ENCODE data around the gene IL18RAP.

The IL18RAP gene

GRCh38 chr2:102463160-102463559 is 40.2 kb downstream of the IL18RAP start:
- DNase-seq, result no peak

GRCh38 chr2:102470168-102470567 is 47.2 kb downstream of the IL18RAP start:
- DNase-seq, result no peak

DNA sequence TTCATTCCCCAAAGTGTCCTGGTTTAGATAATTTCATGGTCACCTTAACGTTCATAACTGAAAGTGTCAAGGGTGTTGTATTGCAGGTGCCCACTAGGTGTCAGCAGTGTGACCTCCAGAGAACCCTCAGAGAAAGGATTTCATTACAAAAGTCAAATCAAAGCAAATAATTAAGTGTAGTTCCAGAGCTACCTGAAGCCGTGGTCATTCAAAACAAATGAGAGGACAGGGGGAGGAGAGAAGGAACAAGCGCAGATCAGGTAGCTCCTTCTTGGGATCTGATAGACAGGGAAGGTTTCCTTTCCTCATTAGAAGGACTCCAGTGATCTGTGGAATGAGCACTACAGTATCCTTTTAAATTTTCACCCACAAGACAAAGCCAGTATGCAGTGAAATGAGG is 50.1 kb downstream of the IL18RAP start, which contains the start of gene SLC9A4:
Gene SLC9A4, plus strand, starts transcription at position 207 of the 400 bp plus-strand sequence. CDS start 534 bp downstream, outside the sequence.
- DNase-seq, result peak; percentile 71

DNA sequence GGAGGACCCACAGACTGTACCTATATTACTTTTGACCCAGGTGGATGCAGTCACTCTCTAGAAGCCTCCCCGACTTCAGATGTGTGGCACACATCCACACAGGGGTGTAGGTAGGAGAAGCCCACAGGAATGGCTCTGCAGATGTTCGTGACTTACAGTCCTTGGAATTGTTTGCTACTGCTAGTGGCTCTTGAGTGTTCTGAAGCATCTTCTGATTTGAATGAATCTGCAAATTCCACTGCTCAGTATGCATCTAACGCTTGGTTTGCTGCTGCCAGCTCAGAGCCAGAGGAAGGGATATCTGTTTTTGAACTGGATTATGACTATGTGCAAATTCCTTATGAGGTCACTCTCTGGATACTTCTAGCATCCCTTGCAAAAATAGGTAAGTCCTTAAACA is 50.7 kb downstream of the IL18RAP start:
- DNase-seq, result no peak

DNA sequence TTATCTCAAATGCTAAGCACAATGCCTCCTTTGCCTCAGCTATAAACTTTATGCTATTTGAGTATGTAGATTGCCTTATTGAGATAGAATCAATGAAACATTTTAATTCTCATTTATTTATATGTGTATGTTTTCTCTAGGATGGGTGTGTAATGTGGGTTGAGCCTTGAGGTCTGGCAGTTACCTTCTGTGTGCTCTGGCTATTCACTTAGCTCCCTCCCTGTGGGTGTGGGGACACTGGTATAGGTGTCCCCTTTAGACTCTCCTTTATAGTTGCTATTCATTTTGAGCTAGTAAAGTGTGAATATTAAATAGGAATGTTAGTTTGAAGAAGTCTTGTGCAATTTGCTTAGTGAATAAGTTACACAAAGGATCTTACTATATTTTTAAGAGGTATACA is 51.8 kb downstream of the IL18RAP start:
- DNase-seq, result no peak

DNA sequence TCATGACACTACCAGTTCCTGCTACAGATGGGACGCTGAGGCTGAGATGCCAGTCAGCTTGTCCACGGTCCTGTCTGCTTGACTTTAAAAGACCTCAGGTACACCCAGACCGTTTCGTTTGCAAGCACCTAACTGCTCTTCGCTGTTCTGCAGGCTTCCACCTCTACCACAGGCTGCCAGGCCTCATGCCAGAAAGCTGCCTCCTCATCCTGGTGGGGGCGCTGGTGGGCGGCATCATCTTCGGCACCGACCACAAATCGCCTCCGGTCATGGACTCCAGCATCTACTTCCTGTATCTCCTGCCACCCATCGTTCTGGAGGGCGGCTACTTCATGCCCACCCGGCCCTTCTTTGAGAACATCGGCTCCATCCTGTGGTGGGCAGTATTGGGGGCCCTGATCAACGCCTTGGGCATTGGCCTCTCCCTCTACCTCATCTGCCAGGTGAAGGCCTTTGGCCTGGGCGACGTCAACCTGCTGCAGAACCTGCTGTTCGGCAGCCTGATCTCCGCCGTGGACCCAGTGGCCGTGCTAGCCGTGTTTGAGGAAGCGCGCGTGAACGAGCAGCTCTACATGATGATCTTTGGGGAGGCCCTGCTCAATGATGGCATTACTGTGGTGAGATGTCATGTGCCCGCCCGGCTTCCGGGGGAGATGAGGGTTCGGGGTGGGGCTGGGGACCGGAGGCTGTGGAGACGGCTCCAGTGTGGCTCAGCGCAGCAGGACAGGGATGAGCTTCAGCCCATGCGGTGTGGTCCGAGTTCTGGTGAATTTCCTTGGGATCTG is 55.9 kb downstream of the IL18RAP start:
- no peak for DNase-seq

- DNase-seq, result no peak
These were observed 57.6 kb downstream of the IL18RAP start for GRCh38 chr2:102480285-102481195.

- no peak for DNase-seq
These were observed 59.0 kb downstream of the IL18RAP start for GRCh38 chr2:102481931-102482330.

DNA sequence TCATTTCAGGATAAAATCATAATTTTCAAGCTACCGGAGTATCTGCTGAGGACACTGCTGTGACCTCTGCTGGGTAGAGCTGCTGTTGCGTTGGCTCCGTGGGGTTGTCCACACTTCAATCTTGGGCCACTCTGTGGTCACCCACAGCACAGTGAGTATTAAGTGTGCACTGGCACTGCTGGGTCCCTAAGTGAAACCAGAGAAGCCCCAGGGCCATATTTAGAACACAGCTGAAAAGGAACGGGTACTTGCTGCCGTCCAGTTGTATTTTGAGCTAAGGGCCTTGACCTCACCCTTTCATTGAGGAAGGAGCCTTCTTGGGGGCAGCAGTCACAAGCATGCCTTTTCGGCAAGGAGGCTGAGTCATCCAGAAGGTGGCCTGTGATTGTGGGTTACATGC is 60.1 kb downstream of the IL18RAP start:
- DNase-seq, result no peak

DNA sequence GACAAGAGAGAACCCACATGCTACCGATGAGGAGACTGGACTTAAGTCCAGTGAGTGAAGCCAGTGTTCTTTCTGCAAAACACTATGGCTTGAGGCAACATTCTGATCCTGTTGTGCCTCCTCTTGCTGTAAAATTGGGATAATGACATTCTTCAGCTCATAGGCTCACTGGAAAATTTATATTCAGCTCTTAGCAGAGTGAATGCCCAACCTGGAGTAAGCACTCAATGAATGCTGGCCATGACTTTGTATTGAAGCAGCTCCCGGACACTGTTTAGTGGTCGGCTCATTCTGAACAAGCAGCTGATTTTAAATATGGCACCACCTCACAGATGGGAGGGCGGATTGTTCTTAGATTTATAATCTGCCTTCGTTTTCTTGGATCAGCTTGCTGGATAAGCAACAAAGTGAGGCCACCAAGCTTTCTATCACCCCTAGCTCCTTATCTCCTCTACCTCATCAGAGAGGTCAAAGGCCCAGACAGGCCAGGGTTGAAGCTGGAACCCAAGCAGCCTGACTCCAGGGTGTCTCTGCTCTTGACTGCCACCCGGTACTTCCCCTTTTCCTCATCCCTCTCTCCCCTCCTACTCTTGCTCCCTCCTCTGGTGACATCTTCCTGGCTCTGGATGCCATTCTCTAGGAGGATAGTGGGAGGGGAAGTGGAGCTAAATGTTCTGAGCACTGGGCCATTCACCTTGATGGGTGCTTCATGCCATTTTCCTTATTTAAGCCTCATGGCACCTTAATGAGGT is 61.5 kb downstream of the IL18RAP start:
- no peak for DNase-seq

DNA sequence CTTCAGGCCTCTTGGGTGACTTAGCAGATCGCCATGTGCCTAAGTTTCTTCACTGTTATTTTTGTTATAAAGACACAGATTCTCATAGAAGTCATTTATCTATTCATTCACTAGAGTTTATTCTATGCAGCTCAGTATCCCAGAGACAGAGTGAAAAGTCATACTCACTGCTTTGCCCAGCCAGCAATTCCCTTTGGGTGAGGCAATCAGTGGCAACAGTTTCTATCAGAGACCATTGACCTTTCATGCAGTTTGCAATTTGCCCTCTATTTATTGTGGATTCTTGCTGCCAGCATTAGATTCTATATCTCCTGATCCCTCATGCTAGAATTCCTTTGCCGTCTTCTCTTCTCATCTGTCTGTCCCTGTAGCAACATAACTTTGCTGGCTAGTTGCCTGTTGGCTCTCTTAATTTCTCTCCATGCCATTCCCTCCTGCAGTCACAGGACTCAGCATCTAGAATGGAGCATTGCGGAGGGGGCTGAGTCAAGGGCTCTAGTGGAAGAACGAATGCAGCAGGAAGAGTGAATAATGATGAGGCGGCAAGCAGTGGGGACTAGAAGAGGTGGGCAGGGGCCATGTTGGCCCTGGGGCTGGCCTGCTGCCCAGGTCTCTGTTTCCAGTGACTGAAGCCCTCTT is 62.3 kb downstream of the IL18RAP start:
- DNase-seq, result no peak

DNA sequence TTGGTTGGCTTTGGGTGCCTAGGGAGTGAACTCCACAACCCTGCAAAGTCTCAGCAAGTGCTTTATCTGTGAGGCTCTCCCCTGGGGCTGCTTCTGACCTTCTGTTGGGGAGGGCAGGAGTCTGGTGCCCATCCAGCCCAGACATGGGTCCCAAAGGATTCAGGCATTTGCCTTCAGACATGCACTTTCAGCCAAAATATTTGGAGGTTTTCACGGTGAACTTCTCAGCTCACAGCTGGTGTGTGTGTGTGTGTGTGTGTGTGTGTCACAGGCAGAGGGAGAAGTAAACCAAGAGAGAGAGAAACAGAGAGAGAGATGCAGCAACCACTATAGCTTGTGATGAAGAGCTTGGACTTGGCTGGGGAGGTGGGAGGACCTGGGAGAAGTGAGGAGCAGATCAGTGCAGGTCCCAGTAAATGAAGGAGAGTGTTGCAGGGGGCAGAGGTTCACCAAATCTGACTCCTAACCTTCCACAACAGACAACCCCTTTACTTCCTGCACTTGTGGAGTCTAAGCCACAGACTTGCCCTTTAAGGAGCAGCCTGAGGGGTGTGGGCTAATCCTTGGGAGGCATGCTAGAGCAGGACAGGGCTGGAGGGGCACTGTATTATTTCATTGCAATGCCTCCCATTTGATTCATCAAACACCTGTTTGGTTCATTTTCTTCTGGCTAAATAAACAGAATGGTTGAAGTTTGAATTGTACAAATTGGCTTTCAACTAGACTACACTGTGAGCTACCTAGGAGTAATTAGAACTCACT is 64.2 kb downstream of the IL18RAP start:
- DNase-seq, result no peak

DNA sequence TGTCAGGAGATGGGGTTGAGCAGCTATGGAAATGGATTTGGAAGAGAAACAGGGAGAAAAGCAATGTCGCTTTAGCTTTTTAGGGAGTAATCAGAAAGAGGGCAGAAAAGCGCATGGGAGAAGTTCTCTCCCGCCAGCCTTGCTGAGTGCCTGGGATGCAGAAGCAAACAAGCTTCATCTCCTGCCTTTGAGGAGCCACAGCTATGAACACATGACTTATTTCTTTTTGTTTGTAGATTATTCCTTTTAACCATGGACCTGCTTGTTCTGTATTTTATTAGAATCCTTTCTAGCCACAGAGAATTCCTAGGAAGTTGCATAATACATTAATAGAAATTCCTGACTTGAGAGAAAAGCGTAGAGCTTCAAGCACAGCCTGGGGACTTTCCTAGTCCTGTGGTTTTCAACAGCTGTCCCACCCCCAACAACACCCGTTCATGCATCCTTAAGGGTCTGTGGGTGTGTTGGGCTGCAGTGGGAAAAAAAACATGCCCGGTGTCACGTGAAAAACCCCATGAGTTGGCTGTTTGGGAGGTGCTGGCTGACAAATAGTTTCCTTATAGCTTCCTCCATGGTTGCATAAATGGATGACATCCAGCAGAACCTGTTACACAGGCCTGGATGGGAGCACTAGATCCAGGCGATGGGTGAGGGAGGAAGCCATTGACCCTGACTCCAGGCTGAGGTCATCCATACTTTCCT is 65.0 kb downstream of the IL18RAP start:
- DNase-seq, result peak; percentile 86

GRCh38 chr2:102489646-102490045 is 66.7 kb downstream of the IL18RAP start:
- DNase-seq, result no peak

GRCh38 chr2:102492006-102492405 is 69.0 kb downstream of the IL18RAP start:
- DNase-seq, result no peak

DNA sequence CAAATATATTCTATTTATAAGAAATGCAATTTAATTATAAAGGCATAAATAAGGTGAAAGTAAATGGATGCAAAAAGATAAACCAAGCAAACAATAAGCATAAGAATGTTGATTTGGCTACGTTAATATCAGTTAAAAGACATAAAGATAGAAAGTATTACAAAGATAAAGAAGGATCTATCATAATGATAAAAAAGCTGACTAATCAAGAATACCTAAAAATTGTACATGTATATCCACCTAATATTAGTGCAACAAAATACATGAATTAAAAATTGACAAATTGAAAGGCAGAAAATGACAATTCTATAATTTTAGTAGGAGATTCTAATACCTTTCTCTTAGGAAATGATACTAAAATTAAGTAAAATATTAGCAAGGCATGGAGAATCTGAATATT is 71.6 kb downstream of the IL18RAP start:
- no peak for DNase-seq

DNA sequence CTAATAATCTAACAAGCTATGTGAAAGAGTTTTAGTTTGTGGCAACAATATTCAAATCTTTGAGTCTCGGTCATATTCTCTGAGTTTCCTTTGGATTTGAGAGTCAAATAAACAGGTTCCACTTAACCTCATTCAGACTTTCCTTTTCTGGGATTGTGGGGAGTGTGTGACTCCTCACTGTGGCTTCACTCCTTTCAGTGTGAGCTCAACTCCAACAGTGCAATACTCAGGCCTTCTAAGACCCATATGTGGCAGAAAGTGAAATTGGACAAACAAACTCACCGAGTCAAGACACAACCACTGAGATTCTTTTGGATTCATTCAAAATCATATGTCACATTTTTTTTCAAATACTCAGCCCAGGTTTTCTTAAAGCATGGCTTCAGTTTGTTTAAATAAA is 75.5 kb downstream of the IL18RAP start:
- DNase-seq, result no peak

DNA sequence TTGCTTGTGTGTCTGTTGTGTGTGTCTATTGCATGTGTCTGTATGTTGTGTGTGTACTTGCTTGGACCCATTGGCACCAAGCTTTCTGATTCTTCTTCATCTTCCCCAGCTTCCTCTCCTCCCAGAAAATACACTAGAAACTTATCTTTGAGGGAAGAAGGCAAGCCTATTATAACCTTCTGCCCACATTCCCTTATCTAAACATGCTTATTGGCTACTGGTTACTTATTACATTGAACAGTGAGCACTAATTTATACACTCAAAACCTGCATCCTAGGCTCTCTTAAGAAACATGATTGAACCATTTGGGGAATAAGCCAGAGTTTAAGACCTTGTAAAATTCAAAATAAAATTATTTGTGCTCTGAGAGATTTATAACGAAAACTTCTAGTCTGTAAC is 76.6 kb downstream of the IL18RAP start:
- no peak for DNase-seq
